DND-41 (cell line): ENCODE results near the gene NTN1.

ENCODE experiments used
- ATAC-seq: fragments of 200-7000 bp; cut with Tn5 transposase; 3 replicates; pipeline ENCODE4 v1.9.1; 2021; ENCODE audit warnings: low read depth; ENCODE audit not compliant: insufficient read depth
- DNase-seq: peaks from one replicate; pipeline ENCODE4 v3.0.0-alpha.2; 2020
- H2AFZ ChIP-seq: 2 replicates; pipeline ENCODE4 v1.6.0; 2012; ENCODE audit warnings: low read depth, low read length
- H3K27ac ChIP-seq: 2 replicates; pipeline ENCODE4 v1.5.1; 2012; ENCODE audit warnings: low read length, inconsistent platforms
- H3K27me3 ChIP-seq: fragments of 200-600 bp; sonication (generic); 2 replicates; pipeline ENCODE4 v1.6.0; 2012; ENCODE audit warnings: low read length, mild to moderate bottlenecking, inconsistent platforms; ENCODE audit not compliant: insufficient read depth, poor library complexity
- H3K36me3 ChIP-seq: 2 replicates; pipeline ENCODE4 v1.5.1; 2012; ENCODE audit warnings: low read length, inconsistent platforms; ENCODE audit not compliant: insufficient read depth
- H3K4me1 ChIP-seq: 2 replicates; pipeline ENCODE4 v1.5.1; 2012; ENCODE audit warnings: mild to moderate bottlenecking, low read length; ENCODE audit not compliant: insufficient read depth
- H3K4me2 ChIP-seq: 2 replicates; pipeline ENCODE4 v1.6.0; 2012; ENCODE audit warnings: mild to moderate bottlenecking, moderate library complexity, low read length, inconsistent platforms; ENCODE audit not compliant: insufficient read depth
- H3K4me3 ChIP-seq, 2 experiments: fragments of 200-600 bp in 1 of 2; shearing (Covaris generic) in 1 of 2; 2 replicates each; pipeline ENCODE4 v1.5.1; 2012 to 2016; ENCODE audit warnings: inconsistent platforms in 2 of 2, low read length in 2 of 2, mild to moderate bottlenecking in 2 of 2, low read depth in 1 of 2, moderate library complexity in 1 of 2
- H3K79me2 ChIP-seq: 2 replicates; pipeline ENCODE4 v1.6.0; 2012; ENCODE audit warnings: low read length, inconsistent platforms; ENCODE audit not compliant: insufficient read depth
- H3K9ac ChIP-seq: 2 replicates; pipeline ENCODE4 v1.6.0; 2012; ENCODE audit warnings: low read depth, mild to moderate bottlenecking, inconsistent platforms, low read length, moderate library complexity
- H3K9me3 ChIP-seq: 2 replicates; pipeline ENCODE4 v1.5.1; 2012; ENCODE audit warnings: low read length, moderate library complexity, mild to moderate bottlenecking, inconsistent platforms; ENCODE audit not compliant: insufficient read depth, severe bottlenecking
- H4K20me1 ChIP-seq: 2 replicates; pipeline ENCODE4 v1.6.0; 2012; ENCODE audit warnings: low read length; ENCODE audit not compliant: insufficient read depth
- CTCF ChIP-seq: IDR thresholded peaks from 2 replicates; pipeline ENCODE4 v1.5.1; 2012; ENCODE audit warnings: borderline replicate concordance, low read length, moderate library complexity, mild to moderate bottlenecking; ENCODE audit not compliant: poor library complexity, severe bottlenecking; ENCODE audit errors: extremely low read depth
- EZH2 ChIP-seq: IDR thresholded peaks from 3 replicates; pipeline ENCODE4 v1.6.1; 2012; ENCODE audit warnings: borderline replicate concordance, low read depth, mild to moderate bottlenecking, moderate library complexity, low read length, inconsistent platforms; ENCODE audit not compliant: severe bottlenecking

The NTN1 gene

GRCh38 chr17:9270921-9271320, 249.6 kb downstream of the NTN1 start:
- no peaks in the 10 kb centered on the region for H3K9me3 ChIP-seq
- H3K9ac ChIP-seq = no peak overlapping the region
- no peaks in the 10 kb centered on the region for H3K36me3 ChIP-seq
- no peak for TF ChIP-seq EZH2
- no peak for TF ChIP-seq CTCF
- H3K4me1 ChIP-seq = no peaks in the 10 kb centered on the region
- no peak overlapping the region for H3K4me2 ChIP-seq
- H3K79me2 ChIP-seq = no peaks in the 10 kb centered on the region
- no peak overlapping the region for H3K27ac ChIP-seq
- ATAC-seq (no peak), DNase-seq (no peak)
- H3K4me3 ChIP-seq = no peak overlapping the region
- H2AFZ ChIP-seq = no peak overlapping the region
- H4K20me1 ChIP-seq = no peaks in the 10 kb centered on the region
- no peaks in the 10 kb centered on the region for H3K27me3 ChIP-seq

GRCh38 chr17:9271989-9272388, 250.7 kb downstream of the NTN1 start:
- TF ChIP-seq EZH2 (no peak), CTCF (no peak)
- Histone ChIP-seq H3K9ac (no peak overlapping the region), H3K4me1 (no peaks in the 10 kb centered on the region), H3K4me3 (no peak overlapping the region), H3K79me2 (no peaks in the 10 kb centered on the region), H3K27me3 (no peaks in the 10 kb centered on the region), H3K4me2 (no peak overlapping the region), H3K27ac (no peak overlapping the region), H4K20me1 (no peaks in the 10 kb centered on the region), H2AFZ (no peak overlapping the region), H3K9me3 (no peaks in the 10 kb centered on the region), H3K36me3 (no peaks in the 10 kb centered on the region)
- DNase-seq (no peak), ATAC-seq (no peak)

GRCh38 chr17:9272501-9273200, 251.3 kb downstream of the NTN1 start:
- no peak for DNase-seq
- H3K27me3 ChIP-seq = no peaks in the 10 kb centered on the region
- no peak overlapping the region for H2AFZ ChIP-seq
- H3K4me1 ChIP-seq = no peaks in the 10 kb centered on the region
- no peaks in the 10 kb centered on the region for H4K20me1 ChIP-seq
- no peak overlapping the region for H3K4me2 ChIP-seq
- no peak for ATAC-seq
- H3K36me3 ChIP-seq = no peaks in the 10 kb centered on the region
- H3K79me2 ChIP-seq = no peaks in the 10 kb centered on the region
- H3K9ac ChIP-seq = no peak overlapping the region
- H3K9me3 ChIP-seq = no peaks in the 10 kb centered on the region
- no peak overlapping the region for H3K27ac ChIP-seq
- TF ChIP-seq CTCF (peak; percentile 10), EZH2 (no peak)
- no peak overlapping the region for H3K4me3 ChIP-seq
